Transverse colon (tissue), 4 donors: ENCODE data around the gene SMAD7.

Source experiments
- POLR2AphosphoS5 ChIP-seq, 3 donors: sonication (generic); formaldehyde crosslinking; IDR thresholded peaks; one replicate each; pipeline ENCODE4 v1.6.1; 2016; ENCODE audit warnings: antibody characterized with exemption in 3 of 3
- TF ChIP-seq, protein P1 (sequence below), 5 experiments: fragments of 200-600 bp in 3 of 5; fragments of 450-650 bp in 2 of 5; sonication (generic) in 3 of 5; IDR thresholded peaks; 1 replicate in 2 of 5; 2 replicates in 3 of 5; pipeline ENCODE4 v1.5.1; 2016 to 2017; ENCODE audit warnings: antibody characterized with exemption in 5 of 5, inconsistent platforms in 3 of 5, mild to moderate bottlenecking in 2 of 5, moderate library complexity in 1 of 5

DNA sequence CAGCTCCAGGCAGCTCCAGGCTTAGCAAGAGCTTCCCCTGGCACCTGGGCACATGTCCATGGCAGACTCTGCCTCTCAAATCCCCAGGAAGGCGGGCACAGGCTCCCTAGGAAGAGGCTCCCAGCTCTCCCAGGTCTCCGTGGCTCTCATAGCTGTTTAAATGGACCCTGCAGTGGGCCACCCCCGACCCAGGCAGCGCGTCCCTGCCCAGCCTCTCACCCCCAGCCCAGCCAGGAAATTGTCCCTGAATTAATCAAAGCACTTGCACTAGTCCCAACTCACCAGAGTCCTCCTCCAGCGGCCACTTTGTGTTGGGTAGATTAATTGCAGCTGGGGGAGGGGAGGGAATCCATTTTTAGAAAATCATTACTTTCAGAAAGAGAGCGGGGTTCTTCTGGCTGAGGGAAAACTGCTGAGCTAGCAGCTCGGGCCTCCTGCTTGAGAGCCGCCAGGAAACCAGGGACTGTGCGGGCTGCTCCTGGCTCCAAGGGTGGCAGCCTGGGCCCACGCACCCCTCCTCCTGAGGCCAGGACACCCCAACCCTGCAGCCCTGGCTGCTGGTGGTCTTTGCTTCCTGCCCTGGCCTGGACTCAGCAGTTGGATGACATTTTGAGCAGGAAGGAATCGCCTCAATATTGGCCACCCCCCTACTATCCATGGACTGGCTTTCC lies 36.0 kb downstream of the SMAD7 start:
- TF ChIP-seq, protein P1, sequence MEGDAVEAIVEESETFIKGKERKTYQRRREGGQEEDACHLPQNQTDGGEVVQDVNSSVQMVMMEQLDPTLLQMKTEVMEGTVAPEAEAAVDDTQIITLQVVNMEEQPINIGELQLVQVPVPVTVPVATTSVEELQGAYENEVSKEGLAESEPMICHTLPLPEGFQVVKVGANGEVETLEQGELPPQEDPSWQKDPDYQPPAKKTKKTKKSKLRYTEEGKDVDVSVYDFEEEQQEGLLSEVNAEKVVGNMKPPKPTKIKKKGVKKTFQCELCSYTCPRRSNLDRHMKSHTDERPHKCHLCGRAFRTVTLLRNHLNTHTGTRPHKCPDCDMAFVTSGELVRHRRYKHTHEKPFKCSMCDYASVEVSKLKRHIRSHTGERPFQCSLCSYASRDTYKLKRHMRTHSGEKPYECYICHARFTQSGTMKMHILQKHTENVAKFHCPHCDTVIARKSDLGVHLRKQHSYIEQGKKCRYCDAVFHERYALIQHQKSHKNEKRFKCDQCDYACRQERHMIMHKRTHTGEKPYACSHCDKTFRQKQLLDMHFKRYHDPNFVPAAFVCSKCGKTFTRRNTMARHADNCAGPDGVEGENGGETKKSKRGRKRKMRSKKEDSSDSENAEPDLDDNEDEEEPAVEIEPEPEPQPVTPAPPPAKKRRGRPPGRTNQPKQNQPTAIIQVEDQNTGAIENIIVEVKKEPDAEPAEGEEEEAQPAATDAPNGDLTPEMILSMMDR (IDR thresholded peaks at IDR 0.05), result no peak
- no peak for TF ChIP-seq POLR2AphosphoS5 (IDR thresholded peaks at IDR 0.05)
